GM04504 (cell line): ENCODE data around the gene BGN.

Source experiments
- DNase-seq: peaks from one replicate; pipeline ENCODE4 v3.0.0-alpha.2; 2012; ENCODE audit warnings: low read depth

BGN gene

GRCh38 chrX:153504445-153505016 lies 9.8 kb downstream of the BGN start:
- DNase-seq, result no peak

GRCh38 chrX:153505361-153505760 lies 10.6 kb downstream of the BGN start:
- no peak for DNase-seq

- no peak for DNase-seq
Observed at GRCh38 chrX:153507484-153508178, 12.9 kb downstream of the BGN start.

- DNase-seq, result no peak
Observed at GRCh38 chrX:153509592-153509991, 14.8 kb downstream of the BGN start.

- DNase-seq, result no peak
Observed at GRCh38 chrX:153510383-153510782, 15.6 kb downstream of the BGN start.

- DNase-seq, result no peak
Observed at GRCh38 chrX:153511784-153512500, 17.2 kb downstream of the BGN start.

GRCh38 chrX:153512501-153512893 lies 17.7 kb downstream of the BGN start:
- no peak for DNase-seq

- no peak for DNase-seq
Observed at GRCh38 chrX:153513265-153513664, 18.5 kb downstream of the BGN start.

- no peak for DNase-seq
Observed at GRCh38 chrX:153514259-153514658, 19.5 kb downstream of the BGN start.

GRCh38 chrX:153515435-153515834 lies 20.7 kb downstream of the BGN start:
- no peak for DNase-seq

GRCh38 chrX:153516073-153516472 lies 21.3 kb downstream of the BGN start:
- no peak for DNase-seq

GRCh38 chrX:153517423-153517822 lies 22.6 kb downstream of the BGN start, which contains the start of gene ATP2B3:
TSS of gene ATP2B3 (plus strand) at chrX:153517642. CDS start at chrX:153536248, 18,606 bp downstream.
- DNase-seq, result no peak

GRCh38 chrX:153517946-153518834 lies 23.4 kb downstream of the BGN start:
- no peak for DNase-seq

GRCh38 chrX:153519569-153520286 lies 24.9 kb downstream of the BGN start:
- DNase-seq, result no peak

GRCh38 chrX:153520287-153520917 lies 25.6 kb downstream of the BGN start:
- DNase-seq, result no peak

GRCh38 chrX:153521034-153521433 lies 26.3 kb downstream of the BGN start:
- DNase-seq, result no peak

GRCh38 chrX:153522259-153522658 lies 27.5 kb downstream of the BGN start:
- DNase-seq, result no peak

GRCh38 chrX:153523269-153523668 lies 28.5 kb downstream of the BGN start:
- no peak for DNase-seq

- no peak for DNase-seq
Observed at GRCh38 chrX:153524234-153524633, 29.5 kb downstream of the BGN start.

- DNase-seq, result no peak
Observed at GRCh38 chrX:153525451-153525850, 30.7 kb downstream of the BGN start.

GRCh38 chrX:153526042-153526441 lies 31.3 kb downstream of the BGN start:
- DNase-seq, result no peak
